SU-DHL-6 (cell line): ENCODE data around the gene TCF4.

Experiments
- H2AFZ ChIP-seq: fragments of 200-600 bp; sonication (generic); 2 replicates; pipeline ENCODE4 v1.6.1; 2014; ENCODE audit warnings: low read depth, mild to moderate bottlenecking, moderate library complexity, mixed read lengths, antibody characterized with exemption, low read length; ENCODE audit not compliant: severe bottlenecking
- H3F3A ChIP-seq: fragments of 200-600 bp; shearing (Covaris generic); 2 replicates; pipeline ENCODE4 v1.6.0; 2016; ENCODE audit warnings: antibody characterized with exemption, mild to moderate bottlenecking; ENCODE audit not compliant: insufficient read depth
- H3K27ac ChIP-seq: fragments of 200-600 bp; sonication (generic); 2 replicates; pipeline ENCODE4 v1.5.1; 2016; ENCODE audit warnings: low read depth, mild to moderate bottlenecking, low read length, moderate library complexity, mixed read lengths
- H3K27me3 ChIP-seq: fragments of 200-600 bp; sonication (generic), shearing (Covaris generic); 2 replicates; pipeline ENCODE4 v1.6.0; 2014; ENCODE audit warnings: mild to moderate bottlenecking, low read length
- H3K36me3 ChIP-seq: fragments of 200-600 bp; sonication (generic); 2 replicates; pipeline ENCODE4 v1.6.1; 2014; ENCODE audit warnings: mild to moderate bottlenecking, low read length, mixed read lengths
- H3K4me2 ChIP-seq: fragments of 300-600, 200-600 bp; shearing (Covaris generic), sonication (generic); 2 replicates; pipeline ENCODE4 v1.6.0; 2014; ENCODE audit warnings: low read length, low read depth, mild to moderate bottlenecking; ENCODE audit not compliant: poor library complexity, severe bottlenecking
- H3K4me3 ChIP-seq: fragments of 200-600 bp; sonication (generic); 2 replicates; pipeline ENCODE4 v1.5.1; 2014; ENCODE audit warnings: antibody characterized with exemption, low read length, mild to moderate bottlenecking, mixed read lengths; ENCODE audit not compliant: insufficient read depth, poor library complexity, severe bottlenecking
- H3K79me2 ChIP-seq: fragments of 200-600 bp; sonication (generic); 2 replicates; pipeline ENCODE4 v1.6.1; 2014; ENCODE audit warnings: mild to moderate bottlenecking, low read length, moderate library complexity; ENCODE audit not compliant: insufficient read depth
- H3K9ac ChIP-seq: fragments of 200-600 bp; sonication (generic); 2 replicates; pipeline ENCODE4 v1.7.0; 2014; ENCODE audit warnings: mild to moderate bottlenecking, low read length
- H3K9me2 ChIP-seq: fragments of 200-600 bp; sonication (generic); replicated peaks from 2 replicates; pipeline ENCODE4 v1.6.1; 2014; ENCODE audit warnings: low read length; ENCODE audit not compliant: insufficient read depth
- H3K9me3 ChIP-seq: fragments of 200-600 bp; sonication (generic); 2 replicates; pipeline ENCODE4 v1.6.1; 2014; ENCODE audit warnings: low read length, mixed read lengths; ENCODE audit not compliant: insufficient read depth
- H4K20me1 ChIP-seq: fragments of 200-600 bp; sonication (generic); 2 replicates; pipeline ENCODE4 v1.6.1; 2014; ENCODE audit warnings: low read depth, mild to moderate bottlenecking, antibody characterized with exemption, low read length, moderate library complexity, mixed read lengths
- CTCF ChIP-seq: fragments of 200-600 bp; sonication (generic); IDR thresholded peaks from one replicate; pipeline ENCODE4 v1.5.1; 2017; ENCODE audit warnings: antibody characterized with exemption, mild to moderate bottlenecking, low read length, moderate library complexity; ENCODE audit not compliant: insufficient read depth, poor library complexity, severe bottlenecking
- EZH2phosphoT487 ChIP-seq: fragments of 200-600 bp; sonication (generic), shearing (Covaris generic); conservative IDR thresholded peaks from 2 replicates; pipeline ENCODE4 v1.6.1; 2018; ENCODE audit warnings: mild to moderate bottlenecking, antibody characterized with exemption, low read length, moderate library complexity, mixed read lengths

TCF4 gene

GRCh38 chr18:55302167-55302833 is 285.7 kb downstream of the TCF4 start:
- Histone ChIP-seq H3K36me3 (no peaks in the 10 kb centered on the region), H3K9me3 (no peaks in the 10 kb centered on the region), H3K27me3 (no peaks in the 10 kb centered on the region), H3K79me2 (no peaks in the 10 kb centered on the region), H3K9ac (no peak overlapping the region), H3K27ac (no peak overlapping the region), H3K4me2 (no peak overlapping the region), H3K4me3 (no peak overlapping the region), H2AFZ (no peak overlapping the region), H3F3A (no peaks in the 10 kb centered on the region), H4K20me1 (no peaks in the 10 kb centered on the region), H3K9me2 (no peaks in the 10 kb centered on the region)
- no peak for TF ChIP-seq EZH2phosphoT487
- TF ChIP-seq CTCF, result no peak

GRCh38 chr18:55301824-55302166 is 286.2 kb downstream of the TCF4 start:
- no peaks in the 10 kb centered on the region for H4K20me1 ChIP-seq
- H3K27me3 ChIP-seq, result no peaks in the 10 kb centered on the region
- no peak overlapping the region for H3K4me3 ChIP-seq
- H3K27ac ChIP-seq, result no peak overlapping the region
- H3K36me3 ChIP-seq, result no peaks in the 10 kb centered on the region
- no peak overlapping the region for H3K4me2 ChIP-seq
- H3F3A ChIP-seq, result no peaks in the 10 kb centered on the region
- H3K79me2 ChIP-seq, result no peaks in the 10 kb centered on the region
- TF ChIP-seq EZH2phosphoT487, result no peak
- no peak for TF ChIP-seq CTCF
- no peak overlapping the region for H2AFZ ChIP-seq
- no peaks in the 10 kb centered on the region for H3K9me3 ChIP-seq
- H3K9ac ChIP-seq, result no peak overlapping the region
- H3K9me2 ChIP-seq, result no peaks in the 10 kb centered on the region

GRCh38 chr18:55300936-55301531 is 287.0 kb downstream of the TCF4 start:
- Histone ChIP-seq H3K27ac (no peak overlapping the region), H3K9me2 (no peaks in the 10 kb centered on the region), H3K4me3 (no peak overlapping the region), H3K4me2 (no peak overlapping the region), H4K20me1 (no peaks in the 10 kb centered on the region), H3K36me3 (no peaks in the 10 kb centered on the region), H3F3A (no peaks in the 10 kb centered on the region), H3K9ac (no peak overlapping the region), H3K9me3 (no peaks in the 10 kb centered on the region), H2AFZ (no peak overlapping the region), H3K27me3 (no peaks in the 10 kb centered on the region), H3K79me2 (no peaks in the 10 kb centered on the region)
- no peak for TF ChIP-seq CTCF
- TF ChIP-seq EZH2phosphoT487, result no peak
